AG04449 (cell line): ENCODE data around the gene GPRIN1.

ENCODE experiments used
- CTCF ChIA-PET: fragments of 350-600 bp; formaldehyde crosslinking; extraction: SDS; loops from one replicate; lab custom pipeline; 2021; ENCODE audit warnings: antibody characterized with exemption; lab: Yijun Ruan, JAX
- POLR2A ChIA-PET: fragments of 400-600, 350-600 bp; formaldehyde crosslinking; extraction: SDS; loops from one replicate; lab custom pipeline; 2020; ENCODE audit warnings: antibody characterized with exemption, inconsistent platforms; lab: Yijun Ruan, JAX
- DNase-seq: peaks from one replicate; pipeline ENCODE4 v3.0.0-alpha.2; 2010; ENCODE audit warnings: low read depth, low spot score
- H3K4me3 ChIP-seq: 2 replicates; pipeline ENCODE4 v1.5.1; 2011; ENCODE audit warnings: low read depth, mild to moderate bottlenecking, control low read depth, low read length
- TF ChIP-seq, protein P1 (sequence below): IDR thresholded peaks from one replicate; pipeline ENCODE4 v1.5.1; 2011; ENCODE audit warnings: mild to moderate bottlenecking, moderate library complexity, low read length, control low read depth, inconsistent platforms; ENCODE audit not compliant: insufficient read depth; ENCODE audit errors: missing control alignments

The GPRIN1 gene

GRCh38 chr5:176648474-176649194, 38.7 kb upstream of the GPRIN1 start:
- DNase-seq = no peak
- peak overlapping the region; percentile 81 for H3K4me3 ChIP-seq
- CTCF ChIA-PET = interaction anchor here (1.2 to 15.6 kb wide), 3 partner anchors 11 to 462 kb away, joined by 3 to 190 read pairs (median 7); no protein-coding TSS in a partner anchor
- TF ChIP-seq, protein P1, sequence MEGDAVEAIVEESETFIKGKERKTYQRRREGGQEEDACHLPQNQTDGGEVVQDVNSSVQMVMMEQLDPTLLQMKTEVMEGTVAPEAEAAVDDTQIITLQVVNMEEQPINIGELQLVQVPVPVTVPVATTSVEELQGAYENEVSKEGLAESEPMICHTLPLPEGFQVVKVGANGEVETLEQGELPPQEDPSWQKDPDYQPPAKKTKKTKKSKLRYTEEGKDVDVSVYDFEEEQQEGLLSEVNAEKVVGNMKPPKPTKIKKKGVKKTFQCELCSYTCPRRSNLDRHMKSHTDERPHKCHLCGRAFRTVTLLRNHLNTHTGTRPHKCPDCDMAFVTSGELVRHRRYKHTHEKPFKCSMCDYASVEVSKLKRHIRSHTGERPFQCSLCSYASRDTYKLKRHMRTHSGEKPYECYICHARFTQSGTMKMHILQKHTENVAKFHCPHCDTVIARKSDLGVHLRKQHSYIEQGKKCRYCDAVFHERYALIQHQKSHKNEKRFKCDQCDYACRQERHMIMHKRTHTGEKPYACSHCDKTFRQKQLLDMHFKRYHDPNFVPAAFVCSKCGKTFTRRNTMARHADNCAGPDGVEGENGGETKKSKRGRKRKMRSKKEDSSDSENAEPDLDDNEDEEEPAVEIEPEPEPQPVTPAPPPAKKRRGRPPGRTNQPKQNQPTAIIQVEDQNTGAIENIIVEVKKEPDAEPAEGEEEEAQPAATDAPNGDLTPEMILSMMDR = no peak
- POLR2A ChIA-PET = no interaction called here

- TF ChIP-seq, protein P1 = no peak
- POLR2A ChIA-PET = no interaction called here
- DNase-seq = no peak
- peak overlapping the region; percentile 81 for H3K4me3 ChIP-seq
- CTCF ChIA-PET = interaction anchor here (0.8 to 15.6 kb wide), 5 partner anchors 11 to 463 kb away, joined by 3 to 190 read pairs (median 7); no protein-coding TSS in a partner anchor
Observed at GRCh38 chr5:176647843-176648473, 38.0 kb upstream of the GPRIN1 start.

GRCh38 chr5:176647030-176647842, 37.3 kb upstream of the GPRIN1 start, which contains the start of gene TSPAN17:
Gene TSPAN17 (plus strand): TSS chr5:176647484. CDS start chr5:176647616, 132 bp downstream.
- POLR2A ChIA-PET = interaction anchor here (0.5 to 1.8 kb wide), 8 partner anchors 11 to 434 kb away, joined by 3 to 8 read pairs (median 4); partner anchors contain the start of gene RNF44
- TF ChIP-seq, protein P1 = peak; percentile 46
- peak; percentile 84 for DNase-seq
- peak within 1 kb of the TSS; percentile 81 for H3K4me3 ChIP-seq
- CTCF ChIA-PET = interaction anchor here (0.7 to 15.6 kb wide), 11 partner anchors 11 to 918 kb away, joined by 3 to 190 read pairs (median 4); partner anchors contain the start of genes EIF4E1B and SNCB

DNA sequence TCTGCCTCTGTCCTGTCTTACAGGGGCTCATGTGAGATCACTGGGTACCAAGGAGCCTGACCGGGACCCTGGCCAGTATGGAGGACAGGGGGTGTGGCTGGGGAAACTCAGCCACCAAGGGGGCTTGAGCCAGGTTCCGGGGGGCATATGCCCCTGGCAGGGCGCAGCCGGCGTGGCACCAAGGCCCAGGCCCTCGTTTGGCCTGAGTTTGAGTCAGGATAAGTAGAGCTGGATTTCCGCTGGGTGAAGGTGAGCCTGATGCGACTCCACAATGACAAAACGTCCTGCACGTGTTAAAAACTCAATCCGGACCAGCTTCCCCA, 36.7 kb upstream of the GPRIN1 start:
- ChIA-PET CTCF (interaction anchor here (0.7 to 15.6 kb wide), 10 partner anchors 11 to 917 kb away, joined by 3 to 190 read pairs (median 4); partner anchors contain the start of genes EIF4E1B and SNCB), POLR2A (interaction anchor here (0.6 to 1.8 kb wide), 5 partner anchors 11 to 265 kb away, joined by 3 to 8 read pairs (median 4); partner anchors contain the start of gene RNF44)
- H3K4me3 ChIP-seq = peak overlapping the region; percentile 54
- DNase-seq = no peak
- TF ChIP-seq, protein P1 = no peak

DNA sequence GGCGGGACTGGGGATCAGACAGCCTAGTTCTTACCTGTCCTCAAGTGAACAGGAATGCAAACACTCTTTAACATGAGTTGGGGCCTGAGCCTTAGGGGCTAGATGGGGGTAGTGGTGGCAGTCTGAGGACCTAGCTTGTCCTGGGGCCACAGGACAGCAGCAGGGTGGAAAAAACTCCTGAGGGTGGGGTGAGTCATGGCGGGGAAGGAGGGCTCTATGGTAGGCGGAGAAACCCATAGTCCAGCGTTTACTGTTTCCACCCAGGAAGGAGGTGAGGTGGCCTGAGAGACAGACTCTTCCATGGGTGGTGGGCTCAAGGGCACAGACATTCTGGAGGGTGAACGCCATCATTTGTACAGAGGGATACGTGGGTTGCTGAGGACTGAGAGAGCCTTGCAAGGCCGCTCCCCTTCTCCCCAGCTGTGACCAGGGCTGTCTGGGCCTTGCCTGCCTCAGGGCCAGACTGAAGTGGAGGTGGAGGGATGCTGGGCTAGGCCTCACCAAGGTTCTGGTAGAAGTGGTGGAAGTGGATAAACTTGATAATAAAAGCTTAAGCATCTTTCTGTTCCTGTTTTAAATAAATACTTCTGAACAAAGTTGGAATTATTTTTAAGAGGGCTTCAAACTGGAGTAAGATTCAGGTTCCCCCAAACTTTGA, 36.2 kb upstream of the GPRIN1 start:
- TF ChIP-seq, protein P1 = no peak
- no peak for DNase-seq
- CTCF ChIA-PET = interaction anchor here (1.0 to 15.6 kb wide), 9 partner anchors 10 to 229 kb away, joined by 3 to 190 read pairs (median 4); partner anchors contain the start of genes EIF4E1B and SNCB
- no peak overlapping the region for H3K4me3 ChIP-seq
- POLR2A ChIA-PET = interaction anchor here (1.3 to 1.8 kb wide), 3 partner anchors 12 to 109 kb away, joined by 4 to 8 read pairs (median 5); partner anchors contain the start of gene RNF44
